ENCODE measurements around the gene RGL1.

Gene RGL1

GRCh38 chr1:183821309-183821888 is 16.5 kb downstream of the RGL1 start:
- DNase-seq (ENCODE audit: low read depth in 2 of 2) = no peak

GRCh38 chr1:183821889-183822611 is 17.1 kb downstream of the RGL1 start:
- DNase-seq (ENCODE audit: low read depth in 2 of 2) = no peak

- DNase-seq (ENCODE audit: low read depth in 2 of 2) = no peak
Measured at GRCh38 chr1:183824291-183824690, 19.4 kb downstream of the RGL1 start.

GRCh38 chr1:183827801-183828200 is 22.9 kb downstream of the RGL1 start:
- DNase-seq (ENCODE audit: low read depth in 2 of 2) = no peak

DNA sequence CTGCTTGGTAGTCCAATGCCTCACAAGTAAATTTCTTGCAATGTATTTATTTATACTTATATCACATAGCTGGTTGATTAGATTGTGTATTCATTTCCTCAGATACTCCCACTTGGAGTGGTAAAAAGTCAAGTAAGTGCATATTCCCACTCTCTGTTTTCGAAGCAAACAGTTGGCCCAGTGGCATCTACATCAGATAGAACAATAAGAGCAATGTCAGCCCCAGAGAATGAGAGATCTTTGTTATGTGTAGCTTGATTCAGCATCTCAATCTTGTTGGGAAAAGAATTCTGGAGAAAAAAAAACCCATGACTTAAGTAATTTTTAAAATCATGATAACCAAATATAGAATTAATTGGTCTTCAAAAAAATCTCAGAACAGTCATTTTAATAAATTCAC is 25.5 kb downstream of the RGL1 start:
- no peak for DNase-seq (ENCODE audit: low read depth in 2 of 2)

- no peak for DNase-seq (ENCODE audit: low read depth in 2 of 2)
Measured at GRCh38 chr1:183831311-183831710, 26.4 kb downstream of the RGL1 start.

GRCh38 chr1:183832459-183832858 is 27.5 kb downstream of the RGL1 start:
- no peak for DNase-seq (ENCODE audit: low read depth in 2 of 2)

DNA sequence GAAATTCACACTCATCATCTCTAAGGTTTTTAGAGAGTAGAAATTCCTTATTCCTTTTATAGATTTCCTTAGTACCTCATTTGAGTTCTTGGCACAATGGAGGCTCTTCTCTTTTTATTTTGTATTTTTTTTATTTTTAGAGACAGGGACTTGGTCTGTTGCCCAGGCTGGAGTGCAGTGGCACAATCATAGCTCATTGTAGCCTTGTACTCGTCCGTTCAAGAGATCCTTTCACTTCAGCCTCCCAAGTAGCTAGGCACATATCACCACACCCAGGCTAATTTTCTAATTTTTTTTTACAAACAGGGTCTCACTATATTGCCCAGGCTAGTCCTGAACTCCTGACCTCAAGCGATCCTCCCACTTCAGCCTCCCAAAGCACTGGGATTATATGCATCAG is 29.6 kb downstream of the RGL1 start:
- no peak for DNase-seq (ENCODE audit: low read depth in 2 of 2)

DNA sequence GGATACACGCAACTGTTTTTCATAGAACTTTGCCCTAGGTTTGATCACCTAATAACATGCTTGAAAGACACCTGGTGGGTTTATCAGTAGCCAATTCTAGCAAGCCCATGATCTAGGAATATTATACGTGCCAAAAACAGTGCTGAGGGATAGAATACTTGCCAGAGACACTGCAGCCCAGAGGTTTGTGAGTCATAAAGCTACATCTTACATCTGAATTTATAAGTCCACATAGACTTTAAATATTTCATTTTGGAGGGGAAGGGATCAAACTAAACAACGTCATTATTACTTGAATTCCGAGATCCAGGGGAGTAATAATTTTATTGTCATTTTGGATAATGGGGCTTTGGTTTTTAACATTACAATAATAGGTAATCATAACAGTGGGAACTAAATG is 31.7 kb downstream of the RGL1 start:
- no peak for DNase-seq (ENCODE audit: low read depth in 2 of 2)

DNA sequence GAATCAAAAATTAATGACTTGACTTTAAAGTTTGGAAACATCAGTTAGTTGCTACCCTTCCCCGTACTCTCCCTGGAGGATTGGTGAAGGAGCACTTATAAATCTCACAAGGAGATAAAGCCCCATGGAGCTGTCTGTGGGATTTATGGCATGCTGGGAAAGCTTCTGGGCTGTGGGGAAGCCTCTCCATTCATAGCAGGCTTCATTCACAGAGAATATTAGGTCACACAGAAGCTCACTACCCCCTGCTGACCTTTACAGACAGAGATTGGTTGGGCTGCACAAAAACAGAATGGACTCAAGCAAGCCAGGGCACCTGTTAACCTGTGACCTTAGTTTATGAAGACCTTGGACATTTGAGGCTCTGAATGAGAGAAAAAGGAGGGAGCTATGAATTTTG is 32.1 kb downstream of the RGL1 start:
- DNase-seq (ENCODE audit: low read depth in 2 of 2) = no peak

DNA sequence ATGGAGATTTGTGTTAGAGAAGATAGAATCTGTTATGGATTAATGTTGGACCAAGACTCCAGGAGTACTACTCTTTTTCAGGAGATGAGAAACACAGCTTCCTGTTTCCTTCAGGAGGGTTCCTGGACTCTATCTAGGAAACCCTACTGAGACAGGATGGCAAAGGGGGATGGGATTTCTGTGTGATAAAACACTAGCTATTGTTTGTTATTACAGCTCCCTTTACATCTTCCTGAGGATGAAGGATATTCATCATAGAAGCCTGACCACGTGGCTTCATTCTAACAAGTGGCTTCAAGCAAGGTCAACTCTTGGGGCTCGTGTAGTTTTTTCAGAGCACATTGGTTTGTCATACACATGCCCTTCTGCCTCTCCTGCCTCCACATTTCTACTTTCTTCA is 33.3 kb downstream of the RGL1 start:
- no peak for DNase-seq (ENCODE audit: low read depth in 2 of 2)

GRCh38 chr1:183840140-183840539 is 35.2 kb downstream of the RGL1 start:
- no peak for DNase-seq (ENCODE audit: low read depth in 2 of 2)

DNA sequence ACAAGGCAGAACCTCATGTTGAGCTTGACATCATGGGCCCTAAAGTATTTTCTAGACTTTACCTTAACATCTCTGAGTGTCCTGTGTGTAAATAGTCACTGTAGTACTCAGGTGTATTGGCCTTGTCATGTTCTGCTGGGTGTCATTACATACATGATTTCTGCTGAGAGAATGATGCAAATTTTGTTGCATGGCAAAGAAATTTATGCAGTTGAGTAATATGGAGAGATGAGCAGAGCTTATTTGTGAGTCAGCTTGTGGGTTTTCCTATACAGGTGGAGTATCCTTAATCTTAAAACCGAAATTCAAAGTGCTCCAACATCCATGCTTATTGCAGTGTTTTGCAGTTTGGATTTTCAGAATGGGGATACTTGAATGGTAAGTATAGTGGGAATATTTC is 36.6 kb downstream of the RGL1 start:
- no peak for DNase-seq (ENCODE audit: low read depth in 2 of 2)

- no peak for DNase-seq (ENCODE audit: low read depth in 2 of 2)
Measured at GRCh38 chr1:183841950-183842794, 37.3 kb downstream of the RGL1 start.

- no peak for DNase-seq (ENCODE audit: low read depth in 2 of 2)
Measured at GRCh38 chr1:183842795-183843144, 37.9 kb downstream of the RGL1 start.

DNA sequence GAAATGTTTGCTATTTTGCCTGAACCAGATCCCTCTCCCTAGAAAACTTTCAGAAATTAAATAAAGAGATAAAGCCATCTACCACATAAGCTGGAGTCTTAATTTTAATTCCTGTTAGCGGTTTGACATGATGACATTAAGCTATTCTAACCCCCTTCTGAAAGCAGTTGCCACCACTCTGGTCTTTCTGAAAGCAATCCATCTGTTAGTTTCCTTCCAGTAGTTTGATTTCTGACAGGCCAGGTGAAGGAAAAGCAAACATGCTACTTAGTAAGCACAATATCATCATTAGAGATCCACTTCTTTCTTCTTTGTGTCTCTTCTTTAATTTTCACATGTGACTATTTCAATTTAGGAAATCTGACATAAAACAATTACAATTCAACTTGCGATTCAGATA is 39.9 kb downstream of the RGL1 start:
- DNase-seq (ENCODE audit: low read depth in 2 of 2) = no peak

DNA sequence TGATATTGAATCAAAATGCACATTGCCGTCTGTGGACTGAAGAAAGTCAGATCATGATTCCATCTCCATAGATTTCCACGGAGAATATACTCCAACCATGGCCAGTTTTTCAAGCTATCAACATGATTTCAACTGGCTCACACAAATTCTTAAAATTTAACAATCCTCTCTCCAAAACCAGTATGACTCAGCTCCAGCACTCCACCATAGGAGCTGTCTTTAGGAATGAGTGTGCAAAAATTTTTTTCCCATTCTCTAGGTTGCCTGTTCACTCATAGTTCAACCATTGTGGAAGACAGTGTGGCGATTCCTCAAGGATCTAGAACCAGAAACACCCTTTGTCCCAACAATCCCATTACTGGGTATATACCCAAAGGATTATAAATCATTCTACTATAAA is 40.8 kb downstream of the RGL1 start:
- no peak for DNase-seq (ENCODE audit: low read depth in 2 of 2)

DNA sequence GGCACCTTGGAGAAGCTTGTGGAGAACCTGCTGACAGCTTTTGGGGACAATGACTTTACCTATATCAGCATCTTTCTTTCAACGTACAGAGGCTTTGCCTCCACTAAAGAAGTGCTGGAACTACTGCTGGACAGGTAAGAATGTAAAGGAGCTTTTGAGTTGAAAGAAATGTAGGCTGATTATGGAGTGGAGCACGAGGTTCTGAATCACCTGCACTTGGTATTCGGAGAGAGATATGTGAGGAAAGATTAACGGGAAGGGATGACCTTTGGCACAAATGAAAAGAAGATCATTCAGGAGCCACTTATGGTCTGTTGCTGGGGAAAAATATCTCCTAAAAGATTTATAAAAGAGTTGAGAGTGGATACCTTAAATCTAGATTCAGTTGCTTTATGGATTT is 42.7 kb downstream of the RGL1 start:
- DNase-seq (ENCODE audit: low read depth in 2 of 2) = no peak

DNA sequence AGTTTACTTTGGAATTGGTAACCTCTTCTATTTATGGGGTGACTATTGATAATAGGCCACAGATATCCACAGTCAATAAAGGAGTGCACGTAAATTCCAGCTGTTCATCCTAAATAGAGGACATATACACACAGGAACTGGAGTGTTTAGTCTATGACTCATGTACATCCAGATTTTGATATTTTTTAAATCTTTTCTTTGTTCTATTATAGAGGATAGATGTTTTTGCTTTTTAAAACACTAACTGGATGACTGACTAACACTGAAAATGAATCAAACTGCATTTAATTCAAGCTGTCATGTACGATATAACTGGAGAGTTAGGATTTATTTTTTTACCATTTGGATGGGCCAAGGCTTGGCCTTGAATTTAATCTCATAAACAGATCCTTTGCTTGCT is 45.9 kb downstream of the RGL1 start:
- no peak for DNase-seq (ENCODE audit: low read depth in 2 of 2)

DNA sequence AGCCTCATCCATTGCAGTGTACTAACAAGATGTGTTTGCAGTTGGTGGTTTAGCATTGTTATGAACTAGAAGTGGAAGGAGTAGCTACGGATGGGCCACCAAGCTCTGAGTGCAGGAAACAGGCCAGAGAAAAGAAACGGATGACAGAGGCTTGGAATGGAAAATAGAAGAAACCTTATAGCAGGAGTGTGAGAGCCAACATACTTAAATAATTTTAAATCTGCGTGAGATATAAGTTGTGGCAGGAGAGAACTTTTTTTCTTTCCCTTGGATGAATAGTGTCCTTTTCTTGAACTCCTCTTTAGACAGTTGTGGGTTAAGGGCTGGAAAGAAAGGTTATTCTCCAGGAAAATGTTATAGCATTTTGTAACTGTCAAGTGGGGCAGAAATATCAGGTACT is 54.2 kb downstream of the RGL1 start:
- no peak for DNase-seq (ENCODE audit: low read depth in 2 of 2)

GRCh38 chr1:183859831-183860230 is 54.9 kb downstream of the RGL1 start:
- DNase-seq (ENCODE audit: low read depth in 2 of 2) = no peak

- DNase-seq (ENCODE audit: low read depth in 2 of 2) = no peak
Measured at GRCh38 chr1:183862967-183863366, 58.0 kb downstream of the RGL1 start.

DNA sequence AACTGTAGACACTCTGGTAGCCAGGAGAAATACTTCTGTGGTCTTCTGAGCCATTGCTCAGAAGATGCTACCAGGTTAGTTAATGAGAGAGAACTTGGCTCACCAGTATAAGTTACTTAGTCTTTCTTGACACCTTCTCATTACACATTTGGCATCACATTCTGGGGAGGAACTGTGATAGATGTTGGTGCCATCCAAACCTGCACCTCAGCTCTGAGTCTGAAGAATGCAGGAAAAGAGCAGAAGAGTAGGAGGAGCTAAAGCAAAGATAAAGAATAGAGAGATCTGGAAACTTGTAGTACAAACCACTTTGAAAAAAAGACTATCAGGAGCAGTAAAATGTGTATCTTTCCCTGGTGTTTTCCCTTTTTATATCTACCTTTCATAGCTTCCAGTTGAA is 58.9 kb downstream of the RGL1 start:
- DNase-seq (ENCODE audit: low read depth in 2 of 2) = no peak

Measured in stimulated activated CD8-positive, alpha-beta memory T cell treated with anti-CD3 and anti-CD28 coated beads, Interleukin-15, amount 100 ng/mL, for 4 hours (primary cell).